Chondrocyte (in vitro differentiated cells): ENCODE data around the gene ALPK3. TPM values are rescaled to one million over a fixed set of nuclear protein-coding genes. Genes with fewer than 3 reads are reported as not detected.
A peak's percentile ranks its signal among the peaks of the same experiment; 100 is the strongest.

ENCODE experiments used
- DNase-seq: peaks from one replicate; pipeline ENCODE4 v3.0.0; 2021; ENCODE audit warnings: mixed read lengths, low spot score
- H3K27ac Mint-ChIP-seq: one replicate; pipeline ENCODE4 v1.8.0; 2021; ENCODE audit warnings: mild to moderate bottlenecking, moderate library complexity, mixed read lengths; ENCODE audit not compliant: unreplicated experiment
- H3K27me3 Mint-ChIP-seq: 2 replicates; pipeline ENCODE4 v1.8.0; 2021; ENCODE audit warnings: low read depth, mixed read lengths
- H3K36me3 Mint-ChIP-seq: 2 replicates; pipeline ENCODE4 v1.8.0; 2021; ENCODE audit warnings: low read depth, mixed read lengths
- H3K4me1 Mint-ChIP-seq: 2 replicates; pipeline ENCODE4 v1.8.0; 2021; ENCODE audit warnings: low read depth, mild to moderate bottlenecking, mixed read lengths
- H3K4me3 Mint-ChIP-seq: one replicate; pipeline ENCODE4 v1.8.0; 2021; ENCODE audit warnings: mild to moderate bottlenecking, moderate library complexity, mixed read lengths; ENCODE audit not compliant: unreplicated experiment
- H3K9me3 Mint-ChIP-seq: 2 replicates; pipeline ENCODE4 v1.8.0; 2021; ENCODE audit warnings: low read depth, mixed read lengths
- CTCF ChIP-seq: fragments of 200-600 bp; sonication (generic); IDR thresholded peaks from 2 replicates; pipeline ENCODE4 v1.5.0; 2021; ENCODE audit warnings: antibody characterized with exemption, mild to moderate bottlenecking, moderate library complexity
- total RNA-seq: library from RNA; stranded (reverse); gene quantifications from 3 replicates; pipeline ENCODE4 v1.2.1, GENCODE V29; 2021

Gene ALPK3
- total RNA-seq, 1 donor from 2014 or later = 6.4 TPM

- H3K4me1 Mint-ChIP-seq = peaks cover 3% of the 10 kb centered on the region
- no peak overlapping the region for H3K4me3 Mint-ChIP-seq
- H3K27ac Mint-ChIP-seq = no peak overlapping the region
- no peaks in the 10 kb centered on the region for H3K27me3 Mint-ChIP-seq
- peak; percentile 77 for TF ChIP-seq CTCF
- no peak for DNase-seq
- H3K9me3 Mint-ChIP-seq = no peaks in the 10 kb centered on the region
- no peaks in the 10 kb centered on the region for H3K36me3 Mint-ChIP-seq
Measured at GRCh38 chr15:84878504-84878903, 61.3 kb downstream of the ALPK3 start.

GRCh38 chr15:84879088-84879780, 62.1 kb downstream of the ALPK3 start:
- TF ChIP-seq CTCF = no peak
- Mint-ChIP-seq H3K4me1 (peaks cover 6% of the 10 kb centered on the region), H3K36me3 (no peaks in the 10 kb centered on the region), H3K4me3 (no peak overlapping the region), H3K9me3 (no peaks in the 10 kb centered on the region), H3K27ac (no peak overlapping the region), H3K27me3 (no peaks in the 10 kb centered on the region)
- DNase-seq = no peak

DNA sequence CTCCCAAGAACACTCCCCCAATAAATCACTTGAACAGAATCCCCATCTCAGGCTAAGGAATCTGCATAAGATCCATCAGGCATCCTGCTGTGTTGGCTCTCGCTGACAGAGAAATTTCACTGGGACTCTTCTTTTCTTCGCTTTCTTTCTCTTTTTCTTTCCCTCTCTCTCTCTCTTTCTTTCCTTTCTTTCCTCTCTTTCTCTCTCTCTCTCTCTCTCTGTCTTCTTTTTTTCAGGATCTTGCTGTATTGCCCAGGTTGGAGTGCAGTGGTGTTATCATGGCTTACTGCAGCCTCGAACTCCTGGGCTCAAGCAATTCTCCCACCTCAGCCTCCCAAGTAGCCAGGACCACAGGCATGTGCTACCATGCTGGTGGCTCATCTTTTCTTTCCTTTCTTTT, 62.9 kb downstream of the ALPK3 start:
- H3K36me3 Mint-ChIP-seq = no peaks in the 10 kb centered on the region
- peaks cover 6% of the 10 kb centered on the region for H3K4me1 Mint-ChIP-seq
- peaks cover 2% of the 10 kb centered on the region for H3K27me3 Mint-ChIP-seq
- H3K27ac Mint-ChIP-seq = no peak overlapping the region
- H3K9me3 Mint-ChIP-seq = no peaks in the 10 kb centered on the region
- no peak overlapping the region for H3K4me3 Mint-ChIP-seq
- no peak for DNase-seq
- TF ChIP-seq CTCF = no peak

DNA sequence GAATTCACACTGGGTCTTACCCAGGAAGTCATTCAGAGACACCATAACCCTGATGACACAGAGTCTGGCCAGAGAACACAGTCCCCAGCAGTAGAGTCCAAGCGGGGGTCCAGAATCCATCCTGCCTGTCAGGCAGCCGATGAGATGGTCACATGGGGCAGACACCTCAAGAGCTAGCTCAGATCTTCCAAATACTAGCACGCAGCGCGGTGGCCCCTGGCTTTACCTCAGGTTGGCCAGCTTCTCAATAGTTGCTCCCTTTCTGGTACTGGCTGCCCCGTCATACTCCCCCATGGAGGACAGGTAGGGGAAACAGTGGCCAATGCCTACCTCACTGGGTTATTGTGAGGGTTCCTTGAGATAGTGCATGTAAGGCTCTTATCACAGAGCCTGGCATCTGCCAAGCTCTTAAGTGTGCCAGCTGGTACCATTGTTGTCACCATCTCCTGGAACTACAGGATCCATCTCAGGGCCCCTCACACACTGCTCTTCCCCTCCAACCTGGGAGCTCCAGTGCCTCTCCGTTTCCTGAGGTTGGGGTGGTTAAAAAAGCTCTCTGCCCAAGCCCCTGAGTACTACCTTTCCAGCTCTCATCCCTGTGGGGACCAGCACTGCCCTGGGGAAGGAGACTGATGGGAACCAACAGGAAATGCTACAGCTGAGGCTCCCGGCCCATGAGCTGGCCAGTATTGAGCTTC, 63.8 kb downstream of the ALPK3 start:
- no peak for DNase-seq
- H3K27ac Mint-ChIP-seq = no peak overlapping the region
- H3K9me3 Mint-ChIP-seq = no peaks in the 10 kb centered on the region
- no peak overlapping the region for H3K4me3 Mint-ChIP-seq
- TF ChIP-seq CTCF = no peak
- H3K4me1 Mint-ChIP-seq = peaks cover 6% of the 10 kb centered on the region
- H3K36me3 Mint-ChIP-seq = no peaks in the 10 kb centered on the region
- peaks cover 2% of the 10 kb centered on the region for H3K27me3 Mint-ChIP-seq

DNA sequence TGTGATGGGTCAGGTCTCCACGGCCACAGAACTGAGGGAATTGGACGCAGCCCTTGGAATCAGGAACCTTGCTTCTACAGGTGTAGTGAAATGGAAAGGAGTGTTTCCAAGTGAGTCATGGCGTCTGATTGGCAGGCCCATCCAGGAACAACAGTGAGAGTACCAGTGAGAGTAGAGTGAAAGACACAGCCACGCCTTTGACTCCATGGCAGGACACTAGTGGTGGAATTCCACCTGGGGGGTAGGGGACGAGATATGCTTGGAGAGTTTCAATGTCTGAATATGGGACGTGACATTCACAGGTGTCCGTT, 64.3 kb downstream of the ALPK3 start:
- Mint-ChIP-seq H3K27ac (no peak overlapping the region), H3K36me3 (no peaks in the 10 kb centered on the region), H3K9me3 (no peaks in the 10 kb centered on the region), H3K27me3 (peaks cover 2% of the 10 kb centered on the region), H3K4me3 (no peak overlapping the region), H3K4me1 (peaks cover 6% of the 10 kb centered on the region)
- TF ChIP-seq CTCF = no peak
- no peak for DNase-seq
